Measurements from ENCODE around the gene IL2RA. TPM values are rescaled to one million over a fixed set of nuclear protein-coding genes. Genes with fewer than 3 reads are reported as not detected.

Gene IL2RA
- total RNA-seq, 1 experiment from 2014 or later: 0.59 TPM

- ChIA-PET POLR2A (no interaction called here), CTCF (no interaction called here), RAD21 (ENCODE audit: low non-redundant PET in 1 of 2, low total read pairs in 2 of 2, uncharacterized antibody in 2 of 2, unreplicated experiment in 2 of 2) (no interaction called here)
- Histone ChIP-seq H3K27me3 (ENCODE audit: insufficient read depth, low read length) (peaks cover 36% of the 10 kb centered on the region), H3K79me2 (ENCODE audit: insufficient read depth, low read length) (no peaks in the 10 kb centered on the region), H3K9ac (ENCODE audit: low read length) (no peak overlapping the region), H4K20me1 (ENCODE audit: insufficient read depth) (no peaks in the 10 kb centered on the region), H3K9me2 (ENCODE audit: insufficient read depth) (no peaks in the 10 kb centered on the region), H3K36me3 (ENCODE audit: control insufficient read depth in 1 of 2, insufficient read depth in 2 of 2, low read length in 2 of 2) (no peaks in the 10 kb centered on the region), H3K4me1 (ENCODE audit: control insufficient read depth in 1 of 2, insufficient read depth in 2 of 2, low read length in 2 of 2) (no peaks in the 10 kb centered on the region), H3K4me2 (ENCODE audit: low read length) (no peak overlapping the region), H3K27ac (ENCODE audit: low read depth, low read length) (no peak overlapping the region), H3K4me3 (replicated peaks in 1 of 2; ENCODE audit: low read depth in 1 of 2, low read length in 2 of 2) (no peak overlapping the region), H3K9me3 (ENCODE audit: control insufficient read depth in 1 of 2, insufficient read depth in 1 of 2, low read depth in 1 of 2, low read length in 2 of 2) (no peaks in the 10 kb centered on the region), H2AFZ (ENCODE audit: low read depth, low read length, poor library complexity, severe bottlenecking) (no peak overlapping the region)
- no peak for DNase-seq (ENCODE audit: low read depth, low spot score)
- no peak for ATAC-seq
- intact Hi-C loops (cut with micrococcal nuclease): no loop called here
- BruUV-seq (replicated peaks): no TSS peak
- TF ChIP-seq EGR1 (IDR thresholded peaks at IDR 0.05; ENCODE audit: low read depth) (no peak), MAX (IDR thresholded peaks at IDR 0.05) (no peak), JUND (IDR thresholded peaks at IDR 0.05) (no peak), CEBPB (IDR thresholded peaks at IDR 0.05; ENCODE audit: low read depth) (no peak)
Measured at GRCh38 chr10:6044751-6045313, 17.3 kb downstream of the IL2RA start.

- H3K4me3 ChIP-seq (replicated peaks in 1 of 2; ENCODE audit: low read depth in 1 of 2, low read length in 2 of 2): no peak overlapping the region
- no peaks in the 10 kb centered on the region for H3K4me1 ChIP-seq (ENCODE audit: control insufficient read depth in 1 of 2, insufficient read depth in 2 of 2, low read length in 2 of 2)
- ChIA-PET CTCF (no interaction called here), POLR2A (no interaction called here), RAD21 (ENCODE audit: low non-redundant PET in 1 of 2, low total read pairs in 2 of 2, uncharacterized antibody in 2 of 2, unreplicated experiment in 2 of 2) (no interaction called here)
- H3K36me3 ChIP-seq (ENCODE audit: control insufficient read depth in 1 of 2, insufficient read depth in 2 of 2, low read length in 2 of 2): no peaks in the 10 kb centered on the region
- TF ChIP-seq CBX3 (IDR thresholded peaks at IDR 0.05; ENCODE audit: low read depth): no peak
- TF ChIP-seq SIN3A (IDR thresholded peaks at IDR 0.05; ENCODE audit: low read depth): no peak
- TF ChIP-seq REST (IDR thresholded peaks at IDR 0.05; ENCODE audit: low read depth): no peak
- no peak for TF ChIP-seq SP1 (IDR thresholded peaks at IDR 0.05; ENCODE audit: low read depth)
- no peak for TF ChIP-seq ZBTB33 (IDR thresholded peaks at IDR 0.05; ENCODE audit: extremely low read depth, insufficient replicate concordance, low read length)
- no peak for TF ChIP-seq EZH2 (IDR thresholded peaks at IDR 0.05)
- no peak for TF ChIP-seq SRF (IDR thresholded peaks at IDR 0.05; ENCODE audit: low read depth)
- TF ChIP-seq ZNF274 (IDR thresholded peaks at IDR 0.05; ENCODE audit: low read depth, low read length): no peak
- TF ChIP-seq ATF3 (IDR thresholded peaks at IDR 0.05): no peak
- TF ChIP-seq FOSL1 (IDR thresholded peaks at IDR 0.05; ENCODE audit: low read depth): no peak
- no peak for TF ChIP-seq RAD21 (IDR thresholded peaks at IDR 0.05; ENCODE audit: low read depth)
- no peak overlapping the region for H2AFZ ChIP-seq (ENCODE audit: low read depth, low read length, poor library complexity, severe bottlenecking)
- no TSS peak for BruUV-seq (replicated peaks)
- no peak for ATAC-seq
- no peaks in the 10 kb centered on the region for H4K20me1 ChIP-seq (ENCODE audit: insufficient read depth)
- no peaks in the 10 kb centered on the region for H3K9me2 ChIP-seq (ENCODE audit: insufficient read depth)
- DNase-seq (ENCODE audit: low read depth, low spot score): no peak
- H3K27me3 ChIP-seq (ENCODE audit: insufficient read depth, low read length): peaks cover 36% of the 10 kb centered on the region
- no peak overlapping the region for H3K9ac ChIP-seq (ENCODE audit: low read length)
- no peaks in the 10 kb centered on the region for H3K9me3 ChIP-seq (ENCODE audit: control insufficient read depth in 1 of 2, insufficient read depth in 1 of 2, low read depth in 1 of 2, low read length in 2 of 2)
- H3K79me2 ChIP-seq (ENCODE audit: insufficient read depth, low read length): no peaks in the 10 kb centered on the region
- intact Hi-C loops (cut with micrococcal nuclease): no loop called here
- H3K27ac ChIP-seq (ENCODE audit: low read depth, low read length): no peak overlapping the region
- H3K4me2 ChIP-seq (ENCODE audit: low read length): no peak overlapping the region
Measured at GRCh38 chr10:6044060-6044459, 18.1 kb downstream of the IL2RA start.

Data from HCT116 (cell line).